HepG2 (cell line): ENCODE results near the gene MTG1. TPM values are rescaled to one million over a fixed set of nuclear protein-coding genes. Genes with fewer than 3 reads are reported as not detected.

Experiments used
- HBP1 ChIP-seq: IDR thresholded peaks from 2 replicates; pipeline ENCODE4 v1.6.1; 2016; ENCODE audit warnings: low read depth, control low read depth
- MAFF ChIP-seq: IDR thresholded peaks from 2 replicates; pipeline ENCODE4 v1.6.1; 2011; ENCODE audit warnings: low read depth, low read length, improper control_type of control experiment
- MEIS2 ChIP-seq: sonication (generic); formaldehyde crosslinking; IDR thresholded peaks from 2 replicates; pipeline ENCODE4 v1.9.0; 2021; ENCODE audit warnings: mild to moderate bottlenecking, missing genetic modification reagents
- PRDM4 ChIP-seq: sonication (generic); formaldehyde crosslinking; IDR thresholded peaks from 2 replicates; pipeline ENCODE4 v1.9.0; 2021; ENCODE audit warnings: missing genetic modification reagents, borderline replicate concordance
- ZBTB38 ChIP-seq: sonication (generic); formaldehyde crosslinking; IDR thresholded peaks from 2 replicates; pipeline ENCODE4 v1.5.1; 2020; ENCODE audit warnings: mild to moderate bottlenecking, missing genetic modification reagents
- ZFP90 ChIP-seq: sonication (generic); formaldehyde crosslinking; IDR thresholded peaks from 2 replicates; pipeline ENCODE4 v1.8.0; 2022; ENCODE audit warnings: missing genetic modification reagents, mild to moderate bottlenecking, inconsistent platforms, borderline replicate concordance
- ZMAT5 ChIP-seq: sonication (generic); formaldehyde crosslinking; IDR thresholded peaks from 2 replicates; pipeline ENCODE4 v1.5.0; 2020; ENCODE audit warnings: mild to moderate bottlenecking, low read depth, missing genetic modification reagents, borderline replicate concordance
- ZNF224 ChIP-seq: sonication (generic); formaldehyde crosslinking; IDR thresholded peaks from 2 replicates; pipeline ENCODE4 v1.5.0; 2020; ENCODE audit warnings: mild to moderate bottlenecking, missing genetic modification reagents
- ZNF282 ChIP-seq: fragments of 450-650 bp; IDR thresholded peaks from 2 replicates; pipeline ENCODE4 v1.6.1; 2018; ENCODE audit not compliant: partially characterized antibody
- ZNF616 ChIP-seq: sonication (generic); formaldehyde crosslinking; IDR thresholded peaks from 2 replicates; pipeline ENCODE4 v1.5.0; 2020; ENCODE audit warnings: low read depth, mild to moderate bottlenecking, missing genetic modification reagents
- polyA plus RNA-seq, 8 experiments: library from polyadenylated mRNA; depleted of rRNA in 3 of 8; stranded (reverse) in 7 of 8; unstranded in 1 of 8; fragments of >200 nt; fragmentation: Illumina TruSeq in 4 of 8; extraction: Trizol in 4 of 8; gene quantifications; 2 replicates each; pipeline versions ENCODE4 v1.2.1 to v1.2.3, GENCODE V29; 2011 to 2016; ENCODE audit warnings: low read depth in 4 of 8, missing spikeins in 1 of 8, mixed read lengths in 1 of 8; ENCODE audit not compliant: insufficient read depth in 1 of 8
- total RNA-seq, 5 experiments: library from RNA; depleted of rRNA; stranded (reverse); fragments of >200 nt; fragmentation: Illumina TruSeq; extraction: Trizol; gene quantifications; 2 replicates each; pipeline ENCODE4 v1.2.3, GENCODE V29; 2016; ENCODE audit warnings: low read depth in 1 of 5

Gene MTG1
- total and polyA plus RNA-seq, 2 of the 13 experiments (the other 11 are each of a cell fraction or from before 2014, with no cell fraction given): 42.0 to 103 TPM

GRCh38 chr10:133458021-133458709 lies 64.2 kb downstream of the MTG1 start (continued):
- TF ChIP-seq ZMAT5 (CRISPR knock-in tag) (no peak), ZNF282 (no peak), ZFP90 (CRISPR knock-in tag) (no peak), PRDM4 (CRISPR knock-in tag) (no peak), ZNF616 (CRISPR knock-in tag) (no peak), MEIS2 (CRISPR knock-in tag) (no peak), ZNF224 (CRISPR knock-in tag) (no peak), HBP1 (no peak), ZBTB38 (CRISPR knock-in tag) (no peak), MAFF (no peak)
